ENCODE results near the gene PSMD1. TPM values are rescaled to one million over a fixed set of nuclear protein-coding genes. Genes with fewer than 3 reads are reported as not detected.

PSMD1 gene
- total RNA-seq, 3 donors from 2014 or later (not counting 1 experiment from before 2014, with no cell fraction given), result 44.1 to 54.9 (median 49.7) TPM

GRCh38 chr2:231032575-231033140 lies 24.0 kb upstream of the PSMD1 start:
- no peaks in the 10 kb centered on the region for H3K36me3 Mint-ChIP-seq
- H3K4me1 Mint-ChIP-seq, result no peaks in the 10 kb centered on the region
- H3K27ac ChIP-seq (ENCODE audit: low read length), result no peak overlapping the region
- ATAC-seq (no peak), DNase-seq (no peak)
- H3K27me3 Mint-ChIP-seq (ENCODE audit: low read depth in 2 of 2), result peaks cover 42 to 45% of the 10 kb centered on the region in 2 donors
- WGBS (ENCODE audit: insufficient coverage), result 84% methylated on average over 5 of the region's 5 CpGs
- no peak overlapping the region for H3K4me3 Mint-ChIP-seq
- H3K9me3 ChIP-seq (ENCODE audit: control insufficient read depth, insufficient read depth, low read length), result peaks cover 4% of the 10 kb centered on the region
- peaks cover 3% of the 10 kb centered on the region for H3K4me1 ChIP-seq (ENCODE audit: control insufficient read depth, insufficient read depth, low read length)
- intact Hi-C loops (cut with micrococcal nuclease), result no loop called here
- no peak overlapping the region for H3K4me3 ChIP-seq (ENCODE audit: low read length)
- TF ChIP-seq, protein P1, sequence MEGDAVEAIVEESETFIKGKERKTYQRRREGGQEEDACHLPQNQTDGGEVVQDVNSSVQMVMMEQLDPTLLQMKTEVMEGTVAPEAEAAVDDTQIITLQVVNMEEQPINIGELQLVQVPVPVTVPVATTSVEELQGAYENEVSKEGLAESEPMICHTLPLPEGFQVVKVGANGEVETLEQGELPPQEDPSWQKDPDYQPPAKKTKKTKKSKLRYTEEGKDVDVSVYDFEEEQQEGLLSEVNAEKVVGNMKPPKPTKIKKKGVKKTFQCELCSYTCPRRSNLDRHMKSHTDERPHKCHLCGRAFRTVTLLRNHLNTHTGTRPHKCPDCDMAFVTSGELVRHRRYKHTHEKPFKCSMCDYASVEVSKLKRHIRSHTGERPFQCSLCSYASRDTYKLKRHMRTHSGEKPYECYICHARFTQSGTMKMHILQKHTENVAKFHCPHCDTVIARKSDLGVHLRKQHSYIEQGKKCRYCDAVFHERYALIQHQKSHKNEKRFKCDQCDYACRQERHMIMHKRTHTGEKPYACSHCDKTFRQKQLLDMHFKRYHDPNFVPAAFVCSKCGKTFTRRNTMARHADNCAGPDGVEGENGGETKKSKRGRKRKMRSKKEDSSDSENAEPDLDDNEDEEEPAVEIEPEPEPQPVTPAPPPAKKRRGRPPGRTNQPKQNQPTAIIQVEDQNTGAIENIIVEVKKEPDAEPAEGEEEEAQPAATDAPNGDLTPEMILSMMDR (IDR thresholded peaks at IDR 0.05), result no peak
- no peak overlapping the region for H3K27ac Mint-ChIP-seq
- no peaks in the 10 kb centered on the region for H3K9me3 Mint-ChIP-seq
- peaks cover 18% of the 10 kb centered on the region for H3K27me3 ChIP-seq (ENCODE audit: control insufficient read depth, insufficient read depth, low read length)
- H3K36me3 ChIP-seq (ENCODE audit: control insufficient read depth, insufficient read depth, low read length), result no peaks in the 10 kb centered on the region

GRCh38 chr2:231033147-231034132 lies 23.2 kb upstream of the PSMD1 start:
- H3K27ac ChIP-seq (ENCODE audit: low read length), result no peak overlapping the region
- no peaks in the 10 kb centered on the region for H3K9me3 Mint-ChIP-seq
- H3K4me3 Mint-ChIP-seq, result no peak overlapping the region
- 72% methylated on average over 5 of the region's 11 CpGs for WGBS (ENCODE audit: insufficient coverage)
- H3K4me1 ChIP-seq (ENCODE audit: control insufficient read depth, insufficient read depth, low read length), result peaks cover 7% of the 10 kb centered on the region
- ATAC-seq (no peak), DNase-seq (no peak)
- no peaks in the 10 kb centered on the region for H3K4me1 Mint-ChIP-seq
- peaks cover 22% of the 10 kb centered on the region for H3K27me3 ChIP-seq (ENCODE audit: control insufficient read depth, insufficient read depth, low read length)
- intact Hi-C loops (cut with micrococcal nuclease), result no loop called here
- no peaks in the 10 kb centered on the region for H3K36me3 ChIP-seq (ENCODE audit: control insufficient read depth, insufficient read depth, low read length)
- H3K9me3 ChIP-seq (ENCODE audit: control insufficient read depth, insufficient read depth, low read length), result peaks cover 4% of the 10 kb centered on the region
- no peak overlapping the region for H3K4me3 ChIP-seq (ENCODE audit: low read length)
- H3K27me3 Mint-ChIP-seq (ENCODE audit: low read depth in 2 of 2), result peaks cover 42 to 49% of the 10 kb centered on the region in 2 donors
- TF ChIP-seq, protein P1 (IDR thresholded peaks at IDR 0.05), result no peak
- no peaks in the 10 kb centered on the region for H3K36me3 Mint-ChIP-seq
- H3K27ac Mint-ChIP-seq, result no peak overlapping the region

- H3K4me1 Mint-ChIP-seq, result no peaks in the 10 kb centered on the region
- no CpG with 5 or more reads among the region's 4 CpGs for WGBS (ENCODE audit: insufficient coverage)
- H3K4me3 Mint-ChIP-seq, result no peak overlapping the region
- peaks cover 7% of the 10 kb centered on the region for H3K4me1 ChIP-seq (ENCODE audit: control insufficient read depth, insufficient read depth, low read length)
- intact Hi-C loops (cut with micrococcal nuclease), result no loop called here
- no peak for DNase-seq
- no peak overlapping the region for H3K27ac ChIP-seq (ENCODE audit: low read length)
- no peaks in the 10 kb centered on the region for H3K9me3 Mint-ChIP-seq
- H3K9me3 ChIP-seq (ENCODE audit: control insufficient read depth, insufficient read depth, low read length), result no peaks in the 10 kb centered on the region
- no peak overlapping the region for H3K27ac Mint-ChIP-seq
- H3K36me3 ChIP-seq (ENCODE audit: control insufficient read depth, insufficient read depth, low read length), result no peaks in the 10 kb centered on the region
- H3K4me3 ChIP-seq (ENCODE audit: low read length), result no peak overlapping the region
- ATAC-seq, result no peak
- peaks cover 52 to 58% of the 10 kb centered on the region in 2 donors for H3K27me3 Mint-ChIP-seq (ENCODE audit: low read depth in 2 of 2)
- TF ChIP-seq, protein P1 (IDR thresholded peaks at IDR 0.05), result no peak
- H3K27me3 ChIP-seq (ENCODE audit: control insufficient read depth, insufficient read depth, low read length), result peaks cover 27% of the 10 kb centered on the region
- H3K36me3 Mint-ChIP-seq, result no peaks in the 10 kb centered on the region
Observed at GRCh38 chr2:231034291-231034882, 22.3 kb upstream of the PSMD1 start.

Measured in natural killer cell (primary cell).